ENCODE measurements around the gene STH.

DNA sequence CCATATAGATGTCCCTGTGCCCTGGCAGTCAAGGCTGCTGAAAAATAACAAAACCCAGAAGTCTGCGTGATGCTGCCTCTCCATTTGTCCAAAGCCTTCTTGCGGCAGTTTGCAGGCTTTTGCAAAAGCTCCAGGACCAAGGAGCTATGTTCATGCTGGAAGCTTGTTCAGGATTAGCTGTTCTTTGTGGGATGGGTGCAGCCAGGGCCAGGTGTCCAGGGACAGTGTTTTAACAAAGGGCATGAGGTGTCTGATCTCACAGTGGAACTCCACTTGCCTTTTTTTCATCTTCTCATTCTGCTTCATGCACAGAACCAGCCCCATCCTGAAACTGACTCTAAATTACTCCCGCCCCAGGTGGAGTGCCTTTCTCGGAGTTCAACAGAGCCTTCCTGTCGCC lies 31.7 kb upstream of the STH start:
- TF ChIP-seq, protein P1, sequence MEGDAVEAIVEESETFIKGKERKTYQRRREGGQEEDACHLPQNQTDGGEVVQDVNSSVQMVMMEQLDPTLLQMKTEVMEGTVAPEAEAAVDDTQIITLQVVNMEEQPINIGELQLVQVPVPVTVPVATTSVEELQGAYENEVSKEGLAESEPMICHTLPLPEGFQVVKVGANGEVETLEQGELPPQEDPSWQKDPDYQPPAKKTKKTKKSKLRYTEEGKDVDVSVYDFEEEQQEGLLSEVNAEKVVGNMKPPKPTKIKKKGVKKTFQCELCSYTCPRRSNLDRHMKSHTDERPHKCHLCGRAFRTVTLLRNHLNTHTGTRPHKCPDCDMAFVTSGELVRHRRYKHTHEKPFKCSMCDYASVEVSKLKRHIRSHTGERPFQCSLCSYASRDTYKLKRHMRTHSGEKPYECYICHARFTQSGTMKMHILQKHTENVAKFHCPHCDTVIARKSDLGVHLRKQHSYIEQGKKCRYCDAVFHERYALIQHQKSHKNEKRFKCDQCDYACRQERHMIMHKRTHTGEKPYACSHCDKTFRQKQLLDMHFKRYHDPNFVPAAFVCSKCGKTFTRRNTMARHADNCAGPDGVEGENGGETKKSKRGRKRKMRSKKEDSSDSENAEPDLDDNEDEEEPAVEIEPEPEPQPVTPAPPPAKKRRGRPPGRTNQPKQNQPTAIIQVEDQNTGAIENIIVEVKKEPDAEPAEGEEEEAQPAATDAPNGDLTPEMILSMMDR (IDR thresholded peaks at IDR 0.05), result no peak
- TF ChIP-seq POLR2A (IDR thresholded peaks at IDR 0.05), result no peak
- TF ChIP-seq POLR2AphosphoS5 (IDR thresholded peaks at IDR 0.05), result no peak

All from breast epithelium (tissue), 3 donors.